Activated T-helper 9 cell treated with anti-CD3 and anti-CD28 coated beads, Interleukin-2, amount 50 U/mL, for 16 hours (primary cell): Measurements from ENCODE around the gene NET1.

Experiments
- DNase-seq: peaks from one replicate; pipeline ENCODE4 v3.0.0-alpha.2; 2020; ENCODE audit warnings: low read depth

NET1 gene

DNA sequence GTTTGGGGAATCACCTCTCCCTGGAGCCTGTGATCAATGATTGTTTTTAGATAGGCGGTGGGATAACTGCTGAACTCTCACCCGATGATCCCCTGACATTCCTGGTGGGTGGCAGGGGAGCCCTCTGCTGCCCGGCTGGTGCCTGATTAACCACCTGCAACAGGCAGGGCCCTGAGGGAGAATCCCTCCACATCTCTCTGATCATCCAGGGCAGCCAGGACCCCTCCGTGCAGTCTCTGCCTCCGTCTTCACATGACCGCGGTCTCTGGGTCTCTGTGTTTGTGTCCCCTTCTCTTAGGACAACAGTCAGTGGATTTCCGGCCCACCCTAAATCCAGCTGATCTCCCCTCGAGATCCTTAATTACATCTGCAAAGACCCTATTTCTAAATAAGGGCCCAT is 69.7 kb downstream of the NET1 start:
- DNase-seq, result no peak

DNA sequence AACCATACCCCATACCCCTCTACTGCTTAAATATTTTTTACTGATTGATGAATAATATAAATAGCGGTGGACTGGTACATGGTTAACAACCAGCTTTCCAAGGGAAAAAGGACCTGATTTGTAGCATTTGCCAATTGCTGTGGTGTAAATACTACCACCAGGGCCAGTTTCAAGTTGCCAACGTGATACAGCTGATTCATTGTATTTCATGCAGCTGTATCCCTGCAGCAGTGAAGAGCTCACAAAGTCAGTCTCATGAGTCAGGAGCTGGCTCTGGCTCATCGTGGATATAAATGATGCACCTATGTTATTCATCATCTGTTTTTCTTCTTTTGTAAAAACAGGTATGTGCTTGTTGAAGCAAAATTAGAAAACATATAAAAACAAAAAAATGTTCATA is 71.8 kb downstream of the NET1 start:
- no peak for DNase-seq

DNA sequence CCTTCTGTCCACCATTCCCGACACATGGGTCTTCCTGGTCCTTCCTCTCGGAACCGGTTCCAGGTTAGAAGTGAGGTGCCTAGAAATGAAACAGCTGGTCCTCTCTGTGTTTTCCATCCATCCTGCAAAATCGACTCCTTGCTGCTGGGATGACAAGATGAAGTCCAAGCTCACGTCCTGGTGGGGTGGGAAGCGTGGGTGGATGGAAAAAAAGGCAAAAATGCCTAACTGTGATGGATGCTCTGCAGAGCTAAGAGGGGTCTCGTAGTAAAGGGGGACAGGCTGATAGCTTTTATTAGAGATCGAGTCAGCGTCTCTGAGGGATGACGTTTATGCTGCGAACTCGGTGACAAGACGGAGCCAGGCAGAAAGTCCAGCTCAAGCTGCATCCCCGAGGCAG is 72.9 kb downstream of the NET1 start:
- no peak for DNase-seq

DNA sequence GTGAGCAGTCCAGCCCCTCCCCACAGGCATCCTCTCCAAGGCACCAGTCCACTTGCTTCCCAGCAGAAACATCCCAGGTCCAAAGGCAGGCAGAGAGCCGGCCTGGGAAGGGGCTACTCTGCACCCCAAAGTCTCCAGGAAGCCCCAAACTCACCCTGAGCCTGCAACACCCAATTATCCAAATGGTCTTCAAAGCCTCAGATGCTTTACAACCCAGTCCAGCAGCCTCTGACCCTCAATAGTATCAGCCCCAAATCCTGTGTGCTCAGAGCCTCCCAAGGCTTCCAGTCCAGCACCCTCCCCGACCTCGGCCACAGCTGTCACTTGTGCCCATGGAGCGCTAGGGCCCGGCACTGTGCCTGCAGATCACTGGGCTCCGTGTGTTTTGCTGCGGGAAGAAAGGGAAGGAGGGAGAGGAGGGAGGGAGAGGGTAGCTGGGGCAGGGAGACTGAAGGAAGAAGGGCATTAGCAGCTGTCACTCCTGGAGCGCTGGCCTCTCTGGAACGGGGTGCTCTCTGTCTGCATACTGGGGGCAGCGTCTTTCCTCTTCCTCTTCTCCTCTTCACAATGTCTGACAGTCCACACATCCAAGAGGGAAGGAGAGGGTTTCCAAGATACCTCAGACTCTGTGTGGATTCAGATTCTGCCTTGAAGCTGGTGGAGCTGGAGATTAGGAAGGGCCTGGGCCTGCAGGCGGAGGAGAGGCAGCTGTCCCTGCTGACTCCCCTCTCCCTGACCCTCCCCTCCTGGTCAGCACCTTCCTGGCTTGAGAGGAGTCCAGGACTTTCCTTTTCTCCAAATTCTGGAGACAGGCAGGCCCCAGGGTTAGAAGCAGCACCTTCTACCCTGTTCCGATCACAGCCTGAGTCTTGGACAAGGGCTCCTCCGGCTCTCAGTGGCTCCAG is 73.8 kb downstream of the NET1 start:
- DNase-seq, result no peak

DNA sequence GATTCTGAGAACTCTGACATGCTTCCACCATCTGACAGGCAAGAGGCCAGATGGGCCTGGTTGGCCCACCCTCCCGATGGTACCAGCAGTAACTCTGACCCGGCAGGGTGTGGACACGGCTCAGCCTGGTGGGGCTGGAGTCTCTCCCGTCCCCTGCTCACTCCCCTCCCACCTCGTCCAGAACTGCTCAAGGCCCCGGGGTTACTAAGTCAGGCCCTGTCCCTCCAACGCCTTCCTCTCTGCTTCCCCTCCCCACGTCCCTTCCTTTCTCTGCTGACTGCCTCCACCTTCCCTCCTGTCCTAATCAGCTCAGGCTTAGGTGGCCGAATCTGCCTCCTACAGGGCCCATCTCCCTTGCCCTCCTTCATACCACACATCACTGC is 74.5 kb downstream of the NET1 start:
- DNase-seq, result no peak

DNA sequence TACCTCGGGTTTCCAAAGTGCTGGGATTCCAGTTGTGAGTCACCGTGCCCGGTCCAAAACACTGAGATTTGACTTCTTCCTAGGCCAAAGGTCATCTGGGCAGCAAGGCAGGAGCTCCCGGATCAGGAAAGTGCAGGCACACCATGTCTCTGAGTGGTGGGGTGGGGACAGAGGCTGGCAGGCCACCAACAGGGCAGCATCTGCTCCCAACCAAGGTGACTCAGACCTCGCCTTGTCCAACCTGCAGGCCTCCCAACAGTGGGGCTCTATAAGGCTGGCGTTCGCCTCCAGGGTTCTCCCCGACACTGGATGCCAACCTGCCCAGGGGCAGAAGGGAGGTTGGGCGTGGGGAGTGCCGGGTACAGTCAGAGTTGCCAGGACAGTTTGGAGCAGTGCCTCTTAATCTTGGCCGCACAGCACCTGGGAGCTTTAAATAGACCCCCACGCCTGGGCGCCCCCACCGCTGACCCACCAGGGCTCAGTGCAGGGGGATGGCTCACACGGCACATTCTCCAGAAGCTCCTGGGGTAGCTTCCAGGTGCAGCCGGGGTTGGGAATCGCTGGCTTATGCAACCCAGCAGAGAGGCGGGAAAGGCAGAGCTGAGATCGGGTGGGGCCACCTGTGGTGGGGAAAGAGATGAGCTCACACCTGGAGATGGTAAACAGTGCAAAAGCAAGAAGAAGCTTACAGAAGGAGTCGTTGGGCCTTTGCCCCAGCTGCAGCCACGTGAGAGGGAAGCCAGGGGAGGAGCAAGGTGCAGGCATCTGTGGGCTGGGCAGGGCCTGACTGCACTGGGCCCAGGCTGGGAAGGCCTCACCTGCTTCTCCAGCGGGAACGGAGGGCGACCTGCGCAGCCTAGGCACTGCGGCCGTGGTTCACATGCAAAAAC is 76.2 kb downstream of the NET1 start:
- no peak for DNase-seq

DNA sequence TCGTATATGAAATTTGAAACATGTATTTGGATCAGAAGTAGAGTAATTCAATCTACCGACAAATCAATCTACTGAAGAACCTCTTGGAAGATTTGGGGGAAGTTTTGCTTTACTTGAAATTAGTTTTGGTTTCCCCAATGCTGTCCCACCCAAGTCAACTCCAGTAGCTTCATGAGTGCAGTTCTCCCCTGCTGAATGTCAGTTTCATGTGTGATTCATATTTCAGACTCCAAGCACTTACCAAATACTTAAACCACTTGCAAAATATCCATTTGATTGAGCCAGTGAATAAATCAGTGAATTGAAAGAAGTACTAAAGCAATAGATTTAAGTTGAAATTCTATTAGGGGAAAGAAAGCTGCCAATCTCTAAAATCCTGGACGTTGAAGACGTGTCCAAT is 77.7 kb downstream of the NET1 start:
- no peak for DNase-seq

DNA sequence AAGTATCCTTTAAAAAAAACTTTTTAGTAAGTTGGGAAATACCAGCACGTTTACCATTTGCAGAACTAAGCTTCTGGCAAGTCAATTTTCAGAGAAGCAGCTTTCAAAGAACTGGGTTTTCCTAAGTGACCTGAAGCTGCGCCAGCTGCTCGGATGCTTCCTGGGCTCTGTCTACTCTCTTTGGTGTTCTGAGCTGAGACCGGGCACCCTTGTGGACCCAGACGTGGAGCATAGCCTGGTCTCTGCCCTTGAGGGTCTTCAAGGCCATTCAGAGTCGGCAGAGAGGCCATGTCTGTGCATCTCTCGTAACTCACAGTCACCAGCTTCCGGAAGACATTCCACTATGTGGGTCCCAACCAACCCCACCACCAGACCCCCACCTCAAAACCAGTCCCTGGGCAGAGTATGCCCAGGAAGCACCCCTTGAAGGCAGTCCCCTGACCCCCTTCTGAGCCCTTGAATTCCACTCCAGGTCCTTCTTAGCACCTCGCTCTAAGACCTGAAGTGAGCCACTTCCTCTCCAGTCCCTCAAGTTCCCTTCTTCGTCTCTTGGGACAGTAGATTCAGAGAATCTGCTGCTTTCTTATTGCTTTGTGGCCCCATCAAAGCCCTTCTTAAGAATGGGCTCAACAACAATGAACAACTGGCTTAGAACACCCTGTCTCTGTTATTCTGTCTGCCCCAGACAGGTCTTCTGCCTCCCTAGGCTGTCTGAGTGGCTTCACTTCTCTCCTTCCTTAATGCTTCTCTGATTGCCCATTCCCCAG is 78.5 kb downstream of the NET1 start:
- DNase-seq, result no peak

DNA sequence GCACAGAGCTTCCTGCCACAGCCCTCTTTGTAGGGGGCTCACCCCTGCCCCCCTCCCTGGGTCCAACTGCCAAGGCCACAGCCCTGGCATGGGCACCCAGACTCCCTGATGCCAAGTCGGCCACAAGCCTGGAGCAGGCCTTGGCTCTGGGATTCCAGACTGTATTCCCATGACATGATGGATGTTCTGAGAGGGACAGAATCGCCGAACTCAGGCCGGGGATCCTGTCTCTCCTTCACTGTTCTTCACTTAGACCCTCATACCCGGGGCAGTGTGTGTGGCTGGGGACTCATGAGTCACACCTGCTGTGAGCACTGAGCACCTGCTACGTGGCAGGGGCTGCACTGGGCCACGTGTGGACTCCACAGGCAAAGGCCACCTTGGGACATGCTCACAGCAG is 79.1 kb downstream of the NET1 start:
- no peak for DNase-seq

DNA sequence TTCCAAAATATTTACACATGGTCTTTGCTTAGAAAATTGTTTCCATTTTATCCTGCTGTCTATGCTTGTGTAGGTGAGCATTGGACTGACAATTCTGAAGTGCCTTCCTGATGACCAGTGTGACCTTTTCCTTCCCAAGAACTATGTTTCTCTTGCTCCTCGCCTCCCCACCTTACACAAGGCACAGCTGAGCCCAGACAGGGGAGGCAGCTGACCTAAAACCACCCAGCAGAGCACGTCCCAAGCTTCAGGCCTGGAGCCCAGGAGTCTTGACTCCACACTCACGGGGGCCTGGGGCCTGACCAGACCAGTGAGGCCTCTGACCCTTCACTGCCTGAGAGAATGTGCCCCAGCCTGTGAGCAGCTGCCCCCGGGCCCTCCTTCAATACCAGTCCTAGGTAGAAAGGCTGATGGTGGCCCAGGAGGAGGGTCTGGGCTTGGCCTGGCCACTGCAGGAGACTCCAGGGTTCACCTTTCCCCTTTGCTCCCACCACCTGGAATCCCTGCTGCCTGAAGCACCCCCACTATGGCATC is 80.0 kb downstream of the NET1 start:
- no peak for DNase-seq

DNA sequence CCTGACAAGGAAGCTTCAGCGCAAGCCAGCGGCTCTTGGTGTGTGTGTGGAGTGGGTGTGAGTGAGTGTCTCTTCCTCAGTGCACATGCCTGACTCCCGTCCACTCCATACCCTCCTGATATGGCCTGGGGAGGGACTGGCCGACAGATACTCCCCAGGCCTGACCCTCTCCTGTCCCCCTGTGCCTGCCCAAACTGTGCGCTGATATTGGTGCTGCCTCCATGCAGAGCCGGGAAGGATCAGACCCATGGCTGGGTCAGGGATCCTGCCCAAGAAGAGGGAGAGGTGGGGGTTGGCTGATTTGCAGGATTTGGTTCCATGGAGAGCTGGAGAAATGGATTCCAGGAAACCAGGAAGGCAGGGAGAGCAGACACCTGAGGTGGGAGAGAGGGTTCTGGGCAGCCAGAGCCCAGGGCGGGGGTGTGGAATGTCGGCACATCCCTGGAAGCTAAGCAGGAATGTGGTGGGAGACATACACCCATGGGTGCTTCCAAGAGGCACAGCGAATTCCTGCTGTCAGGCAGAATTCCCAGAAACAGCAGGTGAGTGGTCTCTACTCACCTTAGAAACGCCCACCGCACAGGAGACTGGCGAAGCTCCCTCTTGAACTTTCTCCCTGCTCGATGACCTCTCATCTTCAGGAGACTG is 80.7 kb downstream of the NET1 start:
- no peak for DNase-seq

DNA sequence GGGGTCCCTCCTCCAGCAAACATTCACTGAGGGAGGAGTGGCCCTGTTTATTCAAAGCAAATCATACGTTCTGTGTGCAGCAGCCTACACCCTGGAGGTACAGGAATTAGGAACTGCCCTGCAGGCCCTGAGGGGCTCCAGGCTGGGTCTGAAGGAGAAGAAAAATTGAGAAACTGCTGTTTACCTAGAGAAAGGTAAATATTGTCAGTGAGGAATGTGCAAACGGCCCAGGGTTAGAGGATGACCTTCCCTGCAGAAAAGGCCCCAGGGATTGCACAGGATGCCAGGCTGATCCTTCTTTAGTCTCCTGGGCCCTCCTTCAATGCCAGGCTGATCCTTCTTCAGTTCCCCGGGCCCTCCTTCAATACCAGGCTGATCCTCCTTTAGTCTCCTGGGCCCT is 81.3 kb downstream of the NET1 start:
- DNase-seq, result no peak

DNA sequence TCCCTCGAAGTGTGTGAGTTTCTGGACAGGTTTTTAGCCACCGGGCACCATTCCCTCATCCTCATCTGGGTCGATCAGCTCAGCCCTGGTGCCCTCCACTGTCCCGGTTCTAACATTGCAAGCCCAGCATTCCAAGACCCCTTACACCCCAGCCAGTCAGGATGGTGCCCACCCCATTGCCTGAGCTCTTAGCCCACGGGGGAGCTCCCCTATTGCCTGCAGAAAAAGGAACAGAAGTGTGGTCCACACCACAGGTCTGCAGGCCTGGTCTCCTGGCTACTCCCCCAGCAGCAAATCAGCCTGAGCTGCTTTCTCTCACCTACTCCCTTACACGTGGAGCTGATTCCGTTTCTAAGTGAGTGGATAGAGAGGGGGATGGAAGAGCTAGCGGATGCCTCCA is 82.3 kb downstream of the NET1 start:
- no peak for DNase-seq

DNA sequence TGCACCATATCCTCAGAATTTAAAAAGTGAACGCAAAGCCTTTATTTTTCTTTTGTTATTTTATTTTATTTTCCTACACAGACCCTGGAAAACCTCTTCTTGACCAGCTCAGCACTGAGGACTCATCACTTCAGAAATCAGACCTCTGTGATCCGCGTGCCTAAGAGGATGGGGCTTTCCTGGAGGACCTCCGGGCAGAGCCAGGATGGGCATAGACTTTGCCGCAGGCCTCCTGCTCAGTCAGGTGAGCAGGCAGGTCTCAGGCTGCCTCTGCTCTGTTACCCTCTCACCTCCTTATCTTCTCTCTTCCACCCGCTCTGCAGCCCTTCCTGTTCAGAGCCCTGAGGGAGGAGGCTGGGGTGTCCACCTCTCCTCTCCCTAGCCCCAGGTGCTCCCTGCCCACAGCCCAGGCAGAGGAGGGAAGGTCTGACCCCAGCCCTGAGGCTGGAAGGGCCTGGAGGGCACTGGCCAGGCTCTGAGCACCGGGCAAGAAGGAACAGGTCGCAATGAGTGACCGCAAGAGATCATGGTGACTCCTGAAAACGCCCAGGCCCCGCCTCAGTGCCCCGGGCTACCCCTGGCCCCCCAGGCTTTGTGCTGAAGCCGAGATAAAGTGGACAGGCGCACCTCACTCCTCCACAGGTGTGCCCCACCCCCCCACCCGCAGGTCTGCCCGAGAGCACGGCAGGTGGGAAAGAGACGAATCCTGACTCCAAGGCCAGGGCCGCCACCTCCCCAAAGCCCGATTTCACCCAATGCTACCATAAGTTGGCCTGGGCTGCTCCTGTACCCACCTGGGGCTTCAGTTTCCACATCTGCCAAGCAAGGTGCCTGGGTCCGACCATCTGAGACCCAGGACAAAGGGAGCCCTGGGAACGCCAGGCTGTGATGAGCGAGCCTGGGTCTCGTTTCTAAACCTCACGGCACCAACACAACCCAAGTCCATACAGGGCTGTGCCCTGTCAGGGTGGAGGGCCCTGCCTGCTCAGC is 84.2 kb downstream of the NET1 start:
- no peak for DNase-seq

DNA sequence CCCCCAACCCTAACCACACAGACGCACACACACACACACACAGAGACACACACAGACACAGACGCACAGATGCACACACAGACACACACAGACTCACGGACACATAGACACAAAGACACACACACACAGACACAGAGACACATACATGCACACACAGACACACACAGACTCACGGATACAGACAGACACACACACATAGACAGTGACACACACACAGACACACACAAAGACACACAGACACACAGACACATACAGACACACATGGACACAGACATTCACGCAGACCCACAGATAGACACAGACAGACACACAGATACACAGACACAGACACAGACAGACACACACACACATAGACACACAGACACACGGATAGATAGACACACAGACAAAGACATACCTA is 84.9 kb downstream of the NET1 start:
- DNase-seq, result no peak

DNA sequence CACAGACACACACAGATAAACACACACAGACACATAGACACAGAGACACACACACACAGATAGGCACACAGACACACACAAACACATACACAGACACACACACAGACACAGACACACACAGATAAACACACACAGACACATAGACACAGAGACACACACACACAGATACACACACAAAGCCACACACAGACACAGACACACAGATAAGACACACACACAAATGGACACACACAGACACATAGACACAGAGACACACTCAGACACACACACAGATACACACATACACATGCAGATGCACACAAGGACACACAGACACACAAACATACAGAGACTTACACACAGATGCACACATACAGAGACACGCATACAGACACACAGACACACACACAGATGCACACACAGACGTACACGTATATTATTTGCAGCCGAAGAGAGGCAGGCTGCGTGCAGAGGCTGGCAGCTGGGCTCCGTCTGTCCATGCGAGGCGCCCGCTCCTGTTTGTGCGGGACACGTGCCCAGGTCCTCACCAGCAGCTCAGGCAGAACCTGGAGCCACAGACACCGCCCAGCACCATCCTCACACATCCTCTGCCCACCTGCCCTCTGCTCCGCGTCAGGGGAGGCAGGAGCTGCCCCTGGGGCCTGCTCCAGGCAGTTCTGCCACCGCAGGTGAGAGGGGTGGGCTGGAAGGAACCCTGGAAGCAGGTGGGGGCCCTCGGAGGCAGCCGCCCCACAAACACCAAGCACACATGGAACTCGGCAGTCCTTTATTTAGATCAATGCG is 85.8 kb downstream of the NET1 start:
- no peak for DNase-seq

DNA sequence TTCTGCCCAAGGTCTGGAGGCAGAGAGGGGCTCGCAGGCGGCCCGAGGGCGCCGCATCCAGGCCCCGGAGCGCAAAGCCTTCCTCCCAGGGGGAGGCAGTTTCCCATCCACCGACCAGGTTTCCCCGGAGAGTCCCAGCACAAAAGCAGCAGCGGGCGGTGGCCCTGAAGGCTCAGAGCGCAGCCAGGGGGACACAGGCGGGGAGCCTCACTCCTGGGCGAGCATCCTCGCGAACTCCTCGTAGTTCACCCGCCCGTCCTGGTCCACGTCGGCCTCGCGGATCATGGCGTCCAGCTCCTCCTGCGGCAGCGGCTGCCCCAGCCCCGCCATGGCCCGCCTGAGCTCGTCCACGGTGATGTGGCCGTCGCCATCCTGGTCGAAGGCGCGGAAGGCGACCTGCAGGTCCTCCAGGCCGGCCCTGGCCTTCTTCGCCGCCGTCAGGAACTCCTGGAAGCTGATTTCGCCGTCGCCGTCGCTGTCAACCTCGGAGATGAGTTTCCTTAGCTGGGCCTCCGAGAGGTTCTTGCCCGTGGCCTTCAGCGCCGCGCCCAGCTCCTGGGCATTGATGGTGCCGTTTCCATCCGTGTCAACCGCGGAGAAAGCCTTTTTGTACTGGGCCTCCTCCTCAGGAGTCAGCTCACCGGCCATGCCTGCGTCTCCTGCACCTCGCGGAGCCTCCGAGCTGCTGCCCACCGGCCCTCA is 86.6 kb downstream of the NET1 start:
- DNase-seq, result no peak

DNA sequence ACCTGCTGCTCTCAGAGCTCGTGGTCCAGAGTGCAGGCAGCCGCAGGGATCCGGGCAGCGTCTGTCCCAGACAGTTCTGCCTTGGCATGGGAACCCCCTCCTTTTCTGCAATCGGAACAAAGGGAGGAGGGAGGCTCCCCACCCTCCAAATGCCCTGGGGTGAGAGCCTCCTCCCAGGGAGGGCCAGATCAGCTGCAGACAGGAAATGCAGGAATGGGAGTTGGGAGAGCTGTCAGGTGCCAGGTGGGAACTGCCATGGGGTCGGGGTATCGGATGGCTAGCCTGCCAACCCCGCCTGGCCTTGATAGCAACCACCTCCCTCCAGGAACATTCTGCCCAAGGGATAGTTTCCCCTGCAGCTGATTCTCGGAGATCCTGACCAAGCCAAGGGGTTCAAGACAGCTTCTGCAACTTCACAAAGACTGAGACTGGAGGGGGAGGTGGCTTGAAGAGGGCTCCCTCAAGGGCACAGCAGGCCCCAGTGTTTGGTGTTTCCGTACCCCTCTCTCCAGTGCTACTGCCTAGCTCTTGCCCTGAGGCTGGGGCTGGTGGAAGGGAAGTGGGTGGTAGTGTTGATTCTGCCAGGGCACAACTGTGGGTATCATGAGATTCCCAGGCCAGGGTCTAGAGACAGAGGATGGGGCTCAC is 87.3 kb downstream of the NET1 start, which contains the start of gene CALML5:
TSS of gene CALML5 (minus strand) at position 78 of the 648 bp plus-strand sequence. CDS start 132 bp downstream, outside the sequence.
- no peak for DNase-seq
